Femur (tissue), 1 donor: ENCODE measurements around the gene CCBE1.
"Not testable (repeated sequence)": the region's sequence is repeated elsewhere in the genome, so short reads cannot be mapped to it uniquely, and the experiment has no call there.

Experiments
- DNase-seq: peaks from one replicate; pipeline ENCODE4 v3.0.0-alpha.2; 2017

Gene CCBE1

GRCh38 chr18:59675346-59675745 lies 21.9 kb downstream of the CCBE1 start:
- no peak for DNase-seq

- DNase-seq = no peak
Measured at GRCh38 chr18:59674903-59675270, 22.3 kb downstream of the CCBE1 start.

GRCh38 chr18:59674186-59674902 lies 22.9 kb downstream of the CCBE1 start:
- DNase-seq = no peak

GRCh38 chr18:59672235-59672711 lies 24.9 kb downstream of the CCBE1 start:
- DNase-seq = no peak

GRCh38 chr18:59671551-59671950 lies 25.7 kb downstream of the CCBE1 start:
- DNase-seq = no peak

- DNase-seq = no peak
Measured at GRCh38 chr18:59669872-59670657, 27.2 kb downstream of the CCBE1 start.

- no peak for DNase-seq
Measured at GRCh38 chr18:59667488-59667887, 29.7 kb downstream of the CCBE1 start.

GRCh38 chr18:59666007-59666402 lies 31.2 kb downstream of the CCBE1 start:
- not testable (repeated sequence) for DNase-seq

GRCh38 chr18:59665057-59666006 lies 31.9 kb downstream of the CCBE1 start:
- no peak for DNase-seq

- no peak for DNase-seq
Measured at GRCh38 chr18:59664329-59664728, 32.9 kb downstream of the CCBE1 start.

- no peak for DNase-seq
Measured at GRCh38 chr18:59663096-59663495, 34.1 kb downstream of the CCBE1 start.

GRCh38 chr18:59661891-59662701 lies 35.1 kb downstream of the CCBE1 start:
- DNase-seq = no peak

GRCh38 chr18:59660786-59661743 lies 36.2 kb downstream of the CCBE1 start:
- DNase-seq = no peak

GRCh38 chr18:59660366-59660765 lies 36.9 kb downstream of the CCBE1 start:
- DNase-seq = no peak

- no peak for DNase-seq
Measured at GRCh38 chr18:59659508-59660170, 37.6 kb downstream of the CCBE1 start.

GRCh38 chr18:59658941-59659340 lies 38.3 kb downstream of the CCBE1 start:
- DNase-seq = no peak

GRCh38 chr18:59657012-59657411 lies 40.2 kb downstream of the CCBE1 start:
- no peak for DNase-seq

GRCh38 chr18:59656373-59656887 lies 40.8 kb downstream of the CCBE1 start:
- DNase-seq = no peak

GRCh38 chr18:59655676-59656075 lies 41.5 kb downstream of the CCBE1 start:
- DNase-seq = no peak

GRCh38 chr18:59651071-59651470 lies 46.2 kb downstream of the CCBE1 start:
- no peak for DNase-seq
